Measurements from ENCODE around the gene MYBBP1A. TPM values are rescaled to one million over a fixed set of nuclear protein-coding genes. Genes with fewer than 3 reads are reported as not detected.

Gene MYBBP1A
- total RNA-seq, 1 donor from 2014 or later = 73.5 TPM

DNA sequence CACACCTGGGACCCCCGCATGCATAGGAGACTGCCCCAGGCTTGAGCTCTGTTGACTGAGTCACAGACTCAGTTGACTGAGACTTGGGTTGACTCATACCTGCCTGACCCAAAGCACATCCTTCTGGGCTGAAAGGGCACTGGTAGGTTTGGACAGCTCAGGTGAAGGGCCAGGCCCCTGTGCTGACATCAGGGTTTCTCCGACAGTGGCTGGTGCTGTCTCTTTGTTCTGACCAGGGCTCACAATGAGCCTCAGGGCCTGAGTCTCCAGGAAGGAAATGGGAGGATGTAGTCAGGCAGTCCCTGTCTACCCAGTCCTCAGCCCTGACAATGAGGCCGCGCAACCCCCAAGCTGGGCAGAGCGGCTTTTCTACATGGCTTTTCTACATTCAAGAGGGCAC is 50.0 kb downstream of the MYBBP1A start:
- no peaks in the 10 kb centered on the region for H3K36me3 Mint-ChIP-seq

DNA sequence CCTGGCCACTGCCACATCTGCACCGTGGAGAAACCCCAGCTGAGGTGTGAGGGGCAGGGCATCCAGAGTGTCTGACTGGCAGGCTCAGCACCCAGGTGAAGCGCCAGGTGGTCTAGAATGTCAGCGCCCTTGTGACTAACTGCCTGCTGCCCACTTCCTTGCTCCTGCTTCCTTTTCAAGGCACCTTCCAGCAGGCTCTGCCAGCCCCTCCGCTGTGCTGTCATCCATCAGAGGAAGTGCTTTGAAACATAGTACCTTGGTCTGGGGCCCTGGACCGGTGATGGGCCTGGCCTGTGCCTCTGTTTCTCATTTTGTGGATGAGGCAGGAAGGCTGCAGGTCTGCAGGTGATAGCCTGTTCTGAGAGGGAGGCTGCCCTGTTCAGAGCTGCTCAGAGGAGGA is 51.0 kb downstream of the MYBBP1A start:
- no peak for DNase-seq (ENCODE audit: low spot score in 2 of 2, unreplicated experiment in 2 of 2)
- Mint-ChIP-seq H3K27me3 (ENCODE audit: low read depth) (peaks cover 26% of the 10 kb centered on the region), H3K36me3 (no peaks in the 10 kb centered on the region), H3K27ac (no peak overlapping the region), H3K9me3 (no peaks in the 10 kb centered on the region), H3K4me1 (peaks cover 33% of the 10 kb centered on the region), H3K4me3 (no peak overlapping the region)
- TF ChIP-seq, protein P1, sequence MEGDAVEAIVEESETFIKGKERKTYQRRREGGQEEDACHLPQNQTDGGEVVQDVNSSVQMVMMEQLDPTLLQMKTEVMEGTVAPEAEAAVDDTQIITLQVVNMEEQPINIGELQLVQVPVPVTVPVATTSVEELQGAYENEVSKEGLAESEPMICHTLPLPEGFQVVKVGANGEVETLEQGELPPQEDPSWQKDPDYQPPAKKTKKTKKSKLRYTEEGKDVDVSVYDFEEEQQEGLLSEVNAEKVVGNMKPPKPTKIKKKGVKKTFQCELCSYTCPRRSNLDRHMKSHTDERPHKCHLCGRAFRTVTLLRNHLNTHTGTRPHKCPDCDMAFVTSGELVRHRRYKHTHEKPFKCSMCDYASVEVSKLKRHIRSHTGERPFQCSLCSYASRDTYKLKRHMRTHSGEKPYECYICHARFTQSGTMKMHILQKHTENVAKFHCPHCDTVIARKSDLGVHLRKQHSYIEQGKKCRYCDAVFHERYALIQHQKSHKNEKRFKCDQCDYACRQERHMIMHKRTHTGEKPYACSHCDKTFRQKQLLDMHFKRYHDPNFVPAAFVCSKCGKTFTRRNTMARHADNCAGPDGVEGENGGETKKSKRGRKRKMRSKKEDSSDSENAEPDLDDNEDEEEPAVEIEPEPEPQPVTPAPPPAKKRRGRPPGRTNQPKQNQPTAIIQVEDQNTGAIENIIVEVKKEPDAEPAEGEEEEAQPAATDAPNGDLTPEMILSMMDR (IDR thresholded peaks at IDR 0.05; ENCODE audit: unreplicated experiment) = no peak

More for the DNA sequence above, 50.0 kb downstream of the MYBBP1A start:
- Mint-ChIP-seq H3K27me3 (ENCODE audit: low read depth) (peaks cover 18% of the 10 kb centered on the region), H3K4me1 (peaks cover 25% of the 10 kb centered on the region), H3K4me3 (no peak overlapping the region), H3K27ac (no peak overlapping the region), H3K9me3 (no peaks in the 10 kb centered on the region)
- no peak for DNase-seq (ENCODE audit: low spot score in 2 of 2, unreplicated experiment in 2 of 2)
- TF ChIP-seq, protein P1 (IDR thresholded peaks at IDR 0.05; ENCODE audit: unreplicated experiment) = no peak

DNA sequence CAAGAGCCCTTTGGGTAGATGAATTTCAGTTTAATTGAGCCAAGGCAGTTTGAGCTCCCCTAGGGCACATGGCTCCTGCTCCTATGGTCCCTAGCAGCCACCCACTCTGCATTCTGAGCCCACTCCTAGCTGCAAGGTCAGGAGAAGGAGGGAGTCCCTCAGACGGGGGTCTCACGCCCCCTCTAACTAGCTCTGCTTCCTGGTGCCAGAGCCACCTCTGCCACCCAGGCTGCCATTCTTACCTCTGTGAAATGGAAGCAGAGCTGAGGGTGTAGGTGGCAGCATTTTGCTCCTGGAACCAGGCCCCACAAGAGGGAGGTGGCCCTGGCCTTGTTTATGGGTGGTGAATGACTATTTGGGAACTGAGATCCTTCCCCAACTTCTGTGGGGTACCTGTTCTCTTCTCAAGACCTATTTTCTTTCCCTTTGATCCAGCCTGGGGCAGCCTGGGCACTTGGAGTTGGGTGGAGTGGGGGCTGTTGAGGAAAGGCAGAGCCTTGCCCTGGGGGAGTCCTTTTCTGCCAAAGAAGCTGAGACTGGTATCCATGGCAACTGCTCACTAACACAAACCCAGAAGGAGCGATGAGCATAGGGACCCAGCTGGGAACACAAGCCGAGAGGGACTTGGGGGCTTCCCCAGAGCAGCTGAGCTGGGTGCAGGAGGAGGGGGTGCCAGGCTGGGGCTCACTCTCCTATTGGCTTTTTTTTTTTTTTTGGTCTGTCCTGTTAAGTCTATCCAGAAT is 51.7 kb downstream of the MYBBP1A start:
- Mint-ChIP-seq H3K27me3 (ENCODE audit: low read depth) (peaks cover 26% of the 10 kb centered on the region), H3K27ac (no peak overlapping the region), H3K9me3 (no peaks in the 10 kb centered on the region), H3K36me3 (no peaks in the 10 kb centered on the region), H3K4me1 (peaks cover 33% of the 10 kb centered on the region), H3K4me3 (no peak overlapping the region)
- TF ChIP-seq, protein P1 (IDR thresholded peaks at IDR 0.05; ENCODE audit: unreplicated experiment) = no peak
- no peak for DNase-seq (ENCODE audit: low spot score in 2 of 2, unreplicated experiment in 2 of 2)

DNA sequence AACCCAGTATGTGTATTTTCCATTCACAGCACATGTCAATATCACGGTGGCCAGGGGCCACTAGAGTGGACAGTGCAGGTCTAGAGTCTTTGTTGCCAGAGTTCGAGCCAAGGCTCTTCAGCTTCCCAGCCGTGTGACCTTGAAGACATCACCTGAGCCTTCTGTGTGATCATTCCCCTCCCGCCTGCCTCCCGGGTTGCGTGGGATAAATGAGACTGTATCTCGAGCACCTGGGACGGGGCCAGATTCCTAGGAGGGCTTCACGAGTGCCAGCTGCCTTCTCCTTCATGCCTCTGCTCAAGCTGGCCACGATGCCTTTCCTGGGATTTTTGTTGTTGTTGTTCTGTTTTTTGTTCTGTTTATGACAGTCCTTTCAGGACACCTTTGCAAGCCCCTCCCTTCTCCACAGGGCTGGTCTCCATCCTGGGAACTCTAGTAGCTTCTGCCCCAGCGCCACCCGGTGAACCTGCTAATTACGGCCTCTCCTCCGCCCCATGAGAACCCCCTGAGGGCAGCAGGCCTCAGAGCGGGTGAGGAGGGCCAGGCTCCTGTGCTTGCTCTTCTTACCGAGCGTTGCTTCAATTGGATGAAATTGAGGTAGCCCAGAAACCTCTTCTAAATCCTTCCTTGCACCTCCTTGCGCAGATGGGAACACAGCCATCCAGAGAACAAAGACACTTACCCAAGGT is 52.6 kb downstream of the MYBBP1A start:
- peaks cover 33% of the 10 kb centered on the region for H3K4me1 Mint-ChIP-seq
- DNase-seq (ENCODE audit: low spot score in 2 of 2, unreplicated experiment in 2 of 2) = no peak
- no peaks in the 10 kb centered on the region for H3K9me3 Mint-ChIP-seq
- peaks cover 28% of the 10 kb centered on the region for H3K27me3 Mint-ChIP-seq (ENCODE audit: low read depth)
- TF ChIP-seq, protein P1 (IDR thresholded peaks at IDR 0.05; ENCODE audit: unreplicated experiment) = no peak
- H3K27ac Mint-ChIP-seq = no peak overlapping the region
- no peak overlapping the region for H3K4me3 Mint-ChIP-seq
- H3K36me3 Mint-ChIP-seq = no peaks in the 10 kb centered on the region

DNA sequence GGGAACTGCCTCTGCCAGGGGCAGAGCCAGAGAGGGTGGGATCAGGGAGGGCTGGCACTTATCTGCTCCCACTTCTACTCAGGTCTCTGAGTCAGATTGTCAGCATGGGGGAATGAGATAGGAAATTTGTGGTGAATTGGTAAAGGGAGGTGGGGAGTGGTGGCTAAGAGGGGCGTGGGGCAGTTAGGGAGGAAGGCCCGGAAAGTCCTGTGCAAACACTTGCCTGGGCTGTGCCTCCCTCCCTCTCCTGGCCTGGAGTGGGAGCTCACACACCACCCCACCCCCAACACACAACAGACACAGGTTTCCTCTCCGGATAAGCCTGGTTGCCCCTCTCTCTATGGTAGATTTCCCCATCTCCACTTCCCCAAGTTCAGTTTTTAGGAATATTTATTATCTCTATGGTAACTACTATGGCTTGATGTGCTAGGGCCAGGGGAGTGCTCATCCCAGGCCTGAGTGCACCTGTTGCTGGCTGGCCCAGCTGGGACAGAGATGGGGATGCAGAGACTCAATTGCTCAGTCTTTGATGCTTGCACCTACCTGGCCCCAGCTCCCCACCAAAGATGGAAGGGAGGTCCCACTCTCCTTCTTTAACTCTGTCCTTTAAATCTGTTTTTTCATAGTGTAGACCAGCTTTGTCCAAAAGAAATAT is 53.8 kb downstream of the MYBBP1A start:
- H3K4me3 Mint-ChIP-seq = no peak overlapping the region

More for the DNA sequence above, 53.8 kb downstream of the MYBBP1A start:
- Mint-ChIP-seq H3K27ac (no peak overlapping the region), H3K9me3 (no peaks in the 10 kb centered on the region), H3K4me1 (peaks cover 35% of the 10 kb centered on the region), H3K27me3 (ENCODE audit: low read depth) (peaks cover 36% of the 10 kb centered on the region), H3K36me3 (no peaks in the 10 kb centered on the region)
- DNase-seq (ENCODE audit: low spot score in 2 of 2, unreplicated experiment in 2 of 2) = no peak
- TF ChIP-seq, protein P1 (IDR thresholded peaks at IDR 0.05; ENCODE audit: unreplicated experiment) = no peak

All from mesothelial cell of epicardium (in vitro differentiated cells).